GM12873 (cell line): ENCODE measurements around the gene EHBP1.

Experiments
- TF ChIP-seq, protein P1 (sequence below): IDR thresholded peaks from 2 replicates; pipeline ENCODE4 v1.5.1; 2012; ENCODE audit warnings: low read depth, mild to moderate bottlenecking, moderate library complexity, low read length, control low read depth; ENCODE audit not compliant: insufficient read depth; ENCODE audit errors: missing control alignments

The EHBP1 gene

DNA sequence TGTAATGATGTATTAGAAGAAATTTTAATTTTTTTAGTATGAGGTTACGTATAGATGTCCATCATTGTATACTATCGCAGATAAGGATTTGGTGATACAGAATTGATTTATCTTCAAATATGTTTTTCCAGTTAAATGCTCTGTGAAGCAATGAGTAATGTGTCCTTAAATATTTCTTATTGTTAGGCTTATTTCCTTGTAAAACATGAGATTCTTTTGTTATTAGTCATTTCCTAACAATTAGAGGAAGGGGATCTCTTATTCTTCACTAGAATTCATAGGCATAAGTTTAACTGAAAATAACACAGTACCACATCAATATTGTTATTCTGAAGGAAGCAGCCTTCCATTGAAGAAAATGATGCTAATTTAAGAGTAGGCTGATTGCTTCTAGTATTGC lies 329.7 kb downstream of the EHBP1 start:
- TF ChIP-seq, protein P1, sequence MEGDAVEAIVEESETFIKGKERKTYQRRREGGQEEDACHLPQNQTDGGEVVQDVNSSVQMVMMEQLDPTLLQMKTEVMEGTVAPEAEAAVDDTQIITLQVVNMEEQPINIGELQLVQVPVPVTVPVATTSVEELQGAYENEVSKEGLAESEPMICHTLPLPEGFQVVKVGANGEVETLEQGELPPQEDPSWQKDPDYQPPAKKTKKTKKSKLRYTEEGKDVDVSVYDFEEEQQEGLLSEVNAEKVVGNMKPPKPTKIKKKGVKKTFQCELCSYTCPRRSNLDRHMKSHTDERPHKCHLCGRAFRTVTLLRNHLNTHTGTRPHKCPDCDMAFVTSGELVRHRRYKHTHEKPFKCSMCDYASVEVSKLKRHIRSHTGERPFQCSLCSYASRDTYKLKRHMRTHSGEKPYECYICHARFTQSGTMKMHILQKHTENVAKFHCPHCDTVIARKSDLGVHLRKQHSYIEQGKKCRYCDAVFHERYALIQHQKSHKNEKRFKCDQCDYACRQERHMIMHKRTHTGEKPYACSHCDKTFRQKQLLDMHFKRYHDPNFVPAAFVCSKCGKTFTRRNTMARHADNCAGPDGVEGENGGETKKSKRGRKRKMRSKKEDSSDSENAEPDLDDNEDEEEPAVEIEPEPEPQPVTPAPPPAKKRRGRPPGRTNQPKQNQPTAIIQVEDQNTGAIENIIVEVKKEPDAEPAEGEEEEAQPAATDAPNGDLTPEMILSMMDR, result no peak

GRCh38 chr2:63035660-63036059 lies 330.1 kb downstream of the EHBP1 start:
- TF ChIP-seq, protein P1, result no peak

- TF ChIP-seq, protein P1, result no peak
Measured at GRCh38 chr2:63038034-63038433, 332.5 kb downstream of the EHBP1 start.

GRCh38 chr2:63040586-63040985 lies 335.1 kb downstream of the EHBP1 start:
- TF ChIP-seq, protein P1, result no peak

DNA sequence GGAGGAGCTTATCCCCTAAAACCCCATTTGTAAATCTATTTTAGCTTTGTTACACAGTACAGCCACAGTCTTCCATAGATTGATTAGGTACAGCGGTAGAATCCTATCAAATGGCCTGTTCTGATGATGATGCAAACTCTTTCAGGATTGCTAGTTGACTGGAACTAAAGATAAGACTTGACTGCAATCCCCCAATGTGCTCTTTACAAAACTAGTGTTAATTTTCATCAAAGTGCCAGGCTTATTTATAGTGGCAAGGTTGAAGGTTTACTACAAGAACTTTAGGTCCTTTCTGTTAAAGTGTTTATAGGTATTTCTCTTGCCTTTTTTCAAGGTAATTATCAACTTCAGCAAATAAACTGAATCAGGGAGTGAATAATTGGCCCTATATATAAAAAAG lies 336.1 kb downstream of the EHBP1 start:
- TF ChIP-seq, protein P1, result no peak

DNA sequence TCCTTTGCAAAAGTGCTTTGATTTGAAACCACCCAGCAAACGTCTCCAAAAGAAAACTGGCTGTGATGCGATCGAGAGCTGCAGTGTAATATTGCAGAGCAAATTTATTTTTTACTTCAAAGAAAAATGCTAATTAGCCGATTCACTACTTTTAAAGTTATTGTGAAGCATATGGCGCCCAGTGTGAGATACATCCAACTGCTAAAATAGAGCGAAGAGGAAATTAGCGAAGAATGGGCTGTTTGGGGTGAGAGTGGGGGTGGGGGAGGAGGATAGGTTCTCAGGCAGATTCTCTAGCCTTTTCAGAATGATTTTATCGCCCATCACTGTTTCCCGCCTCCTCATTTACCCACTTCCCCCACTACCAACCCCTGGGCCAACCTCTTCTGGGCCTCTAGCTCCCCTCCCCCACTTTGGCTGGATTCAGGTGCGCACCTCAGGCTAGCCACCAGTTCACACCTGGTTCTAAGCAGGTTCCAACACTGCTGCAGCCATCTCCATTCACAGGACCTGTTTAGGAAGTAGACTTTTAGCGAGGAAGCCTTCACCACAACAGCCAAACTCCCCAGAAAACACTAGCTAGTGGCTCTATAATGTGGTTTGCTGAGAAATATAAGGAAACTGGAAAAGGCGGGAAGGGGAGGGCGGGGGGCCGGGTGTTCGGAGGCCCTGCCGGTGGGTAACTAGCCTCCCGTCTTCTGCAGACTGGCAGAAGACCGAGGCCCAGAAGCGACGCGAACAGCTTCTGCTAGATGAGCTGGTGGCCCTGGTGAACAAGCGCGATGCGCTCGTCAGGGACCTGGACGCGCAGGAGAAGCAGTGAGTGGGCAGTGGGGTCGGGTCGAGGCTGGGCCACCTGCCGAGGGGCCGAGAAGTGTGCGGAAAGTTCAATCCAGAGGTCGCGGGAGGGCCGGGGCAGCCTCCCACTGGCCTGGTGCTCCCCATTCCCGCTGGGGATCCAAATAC lies 339.1 kb downstream of the EHBP1 start:
- TF ChIP-seq, protein P1, result no peak

- TF ChIP-seq, protein P1, result no peak
Measured at GRCh38 chr2:63046552-63046951, 341.0 kb downstream of the EHBP1 start.
